ES-I3 (cell line): ENCODE measurements around the gene GNPTG.

Source experiments
- H3K36me3 ChIP-seq: 2 replicates; pipeline ENCODE4 v1.6.1; 2013; ENCODE audit warnings: mild to moderate bottlenecking, low read length, control low read depth, moderate library complexity; ENCODE audit not compliant: insufficient read depth
- H3K4me1 ChIP-seq: 2 replicates; pipeline ENCODE4 v1.6.1; 2013; ENCODE audit warnings: mild to moderate bottlenecking, control low read depth, low read length; ENCODE audit not compliant: insufficient read depth
- H3K9ac ChIP-seq: 2 replicates; pipeline ENCODE4 v1.6.1; 2013; ENCODE audit warnings: low read depth, mild to moderate bottlenecking, low read length, moderate library complexity
- H3K9me3 ChIP-seq: 2 replicates; pipeline ENCODE4 v1.6.1; 2013; ENCODE audit warnings: mild to moderate bottlenecking, low read length, moderate library complexity; ENCODE audit not compliant: control insufficient read depth, insufficient read depth

Gene GNPTG

DNA sequence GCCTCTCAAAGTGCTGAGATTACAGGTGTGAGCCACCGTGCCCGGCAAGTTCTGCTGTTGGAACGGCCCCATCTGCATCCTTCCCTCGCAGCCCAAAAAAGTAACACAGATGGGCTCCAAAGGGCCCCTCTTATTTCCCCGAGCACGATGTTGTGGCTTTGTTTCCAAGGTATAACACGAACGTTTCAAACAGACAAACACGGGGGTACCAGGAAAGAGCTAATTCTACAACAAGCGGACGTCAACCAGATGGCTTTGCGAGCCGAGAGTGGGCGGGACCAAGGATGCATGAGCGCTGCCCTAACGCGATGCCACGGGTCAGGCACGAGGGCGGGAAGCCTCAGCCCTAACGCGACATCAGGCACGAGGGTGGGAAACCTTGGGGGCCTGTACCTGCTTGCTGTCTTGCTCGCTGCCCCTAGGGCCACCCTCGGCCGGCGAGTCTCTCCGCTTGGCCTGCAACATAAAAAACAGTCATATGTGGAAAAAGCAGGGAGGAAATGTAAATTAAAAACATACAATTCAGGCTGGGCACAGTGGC lies 38.6 kb downstream of the GNPTG start:
- no peaks in the 10 kb centered on the region for H3K4me1 ChIP-seq
- H3K9me3 ChIP-seq = no peaks in the 10 kb centered on the region
- no peak overlapping the region for H3K9ac ChIP-seq
- no peaks in the 10 kb centered on the region for H3K36me3 ChIP-seq

GRCh38 chr16:1392826-1393225 lies 41.1 kb downstream of the GNPTG start:
- Histone ChIP-seq H3K9ac (no peak overlapping the region), H3K4me1 (no peaks in the 10 kb centered on the region)

GRCh38 chr16:1393613-1394176 lies 42.0 kb downstream of the GNPTG start:
- Histone ChIP-seq H3K9ac (no peak overlapping the region), H3K36me3 (no peaks in the 10 kb centered on the region), H3K9me3 (no peaks in the 10 kb centered on the region), H3K4me1 (no peaks in the 10 kb centered on the region)

More at GRCh38 chr16:1392826-1393225, 41.1 kb downstream of the GNPTG start:
- Histone ChIP-seq H3K9me3 (no peaks in the 10 kb centered on the region), H3K36me3 (no peaks in the 10 kb centered on the region)

GRCh38 chr16:1394367-1394951 lies 42.7 kb downstream of the GNPTG start:
- Histone ChIP-seq H3K9me3 (no peaks in the 10 kb centered on the region), H3K4me1 (no peaks in the 10 kb centered on the region), H3K36me3 (no peaks in the 10 kb centered on the region), H3K9ac (no peak overlapping the region)

GRCh38 chr16:1395444-1396031 lies 43.8 kb downstream of the GNPTG start:
- H3K9ac ChIP-seq = no peak overlapping the region
- H3K4me1 ChIP-seq = no peaks in the 10 kb centered on the region
- H3K36me3 ChIP-seq = no peaks in the 10 kb centered on the region
- no peaks in the 10 kb centered on the region for H3K9me3 ChIP-seq

DNA sequence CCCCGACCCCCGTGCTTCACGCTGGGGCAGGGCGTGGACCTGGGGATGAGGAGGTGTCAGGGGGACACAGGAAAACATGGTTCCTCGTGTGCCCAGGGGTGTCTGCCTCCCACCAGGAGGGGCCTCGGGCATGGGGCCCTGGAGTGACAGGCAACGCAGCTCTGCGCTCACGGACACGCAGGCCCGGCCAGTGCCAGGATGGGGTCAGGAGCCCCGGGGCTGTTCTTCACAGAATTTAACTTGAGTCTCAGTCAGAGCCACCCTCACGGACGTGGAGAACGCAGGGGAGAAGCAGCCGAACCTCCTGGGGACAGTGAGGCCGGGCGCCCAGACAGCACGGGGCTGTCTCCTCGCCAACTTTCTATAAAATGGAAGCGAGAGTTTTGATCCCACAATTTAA lies 46.0 kb downstream of the GNPTG start:
- no peaks in the 10 kb centered on the region for H3K36me3 ChIP-seq
- no peak overlapping the region for H3K9ac ChIP-seq
- no peaks in the 10 kb centered on the region for H3K4me1 ChIP-seq
- no peaks in the 10 kb centered on the region for H3K9me3 ChIP-seq

DNA sequence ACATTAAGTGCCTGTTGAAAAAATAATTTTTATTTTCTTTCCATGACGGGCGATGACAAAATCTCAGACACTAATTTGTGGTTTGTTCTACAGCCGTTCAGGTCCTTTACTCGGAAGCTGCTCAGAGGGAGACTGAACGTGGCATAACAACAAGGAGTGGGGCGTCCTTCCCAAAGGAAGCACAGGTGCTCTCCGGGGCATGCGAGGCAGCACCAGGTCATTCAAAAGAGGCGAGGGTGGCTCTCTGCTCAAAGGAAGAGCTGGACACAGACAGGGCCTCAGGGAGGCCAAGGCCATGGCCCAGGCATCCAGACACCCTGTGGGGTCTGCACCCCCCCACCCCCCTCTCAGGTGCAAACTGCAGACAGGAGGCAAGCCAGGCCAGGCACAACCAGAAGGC lies 46.6 kb downstream of the GNPTG start:
- H3K36me3 ChIP-seq = no peaks in the 10 kb centered on the region
- H3K9ac ChIP-seq = no peak overlapping the region
- H3K4me1 ChIP-seq = no peaks in the 10 kb centered on the region

DNA sequence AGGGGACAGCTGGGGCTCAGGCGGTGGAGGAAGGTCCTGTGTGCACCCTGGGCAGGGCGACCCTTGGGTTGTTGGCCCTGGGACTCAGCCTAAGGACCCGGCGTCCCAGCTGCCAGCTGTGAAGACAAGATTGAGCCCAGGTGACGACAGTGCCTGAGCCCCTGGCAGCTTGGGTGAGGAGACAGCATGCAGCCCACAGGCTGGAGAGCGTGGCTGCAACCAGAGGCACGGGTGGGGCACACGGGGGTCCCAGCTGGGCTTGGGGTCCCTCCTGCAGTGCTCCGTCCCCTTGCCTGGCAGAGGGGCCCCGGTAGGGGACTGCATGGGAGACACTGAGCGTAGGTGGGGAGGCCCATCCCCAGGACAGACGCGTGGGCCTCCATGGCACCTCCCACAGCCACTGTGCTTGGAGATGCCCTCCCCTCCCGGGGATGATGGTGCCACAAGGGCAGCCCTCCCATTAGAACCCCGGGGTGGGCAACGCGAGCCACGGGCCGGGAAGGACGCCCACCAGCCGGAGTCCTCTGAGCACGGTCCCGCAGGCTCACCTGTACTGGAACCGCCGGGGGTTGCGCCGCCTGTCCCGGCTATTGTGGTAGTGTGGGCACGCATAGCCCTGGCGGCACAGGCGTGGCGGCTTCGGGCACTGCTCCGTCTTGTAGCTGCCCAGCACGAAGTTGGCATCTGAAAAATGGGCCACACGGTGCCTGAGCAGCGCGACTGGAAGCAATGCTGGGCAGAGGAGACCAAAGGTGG lies 47.3 kb downstream of the GNPTG start:
- Histone ChIP-seq H3K4me1 (no peaks in the 10 kb centered on the region), H3K9me3 (no peaks in the 10 kb centered on the region), H3K9ac (no peak overlapping the region), H3K36me3 (no peaks in the 10 kb centered on the region)

More for the DNA sequence above, 46.6 kb downstream of the GNPTG start:
- no peaks in the 10 kb centered on the region for H3K9me3 ChIP-seq

GRCh38 chr16:1401061-1401757 lies 49.5 kb downstream of the GNPTG start:
- H3K4me1 ChIP-seq = no peaks in the 10 kb centered on the region
- H3K9ac ChIP-seq = no peak overlapping the region
- no peaks in the 10 kb centered on the region for H3K36me3 ChIP-seq
- H3K9me3 ChIP-seq = no peaks in the 10 kb centered on the region

DNA sequence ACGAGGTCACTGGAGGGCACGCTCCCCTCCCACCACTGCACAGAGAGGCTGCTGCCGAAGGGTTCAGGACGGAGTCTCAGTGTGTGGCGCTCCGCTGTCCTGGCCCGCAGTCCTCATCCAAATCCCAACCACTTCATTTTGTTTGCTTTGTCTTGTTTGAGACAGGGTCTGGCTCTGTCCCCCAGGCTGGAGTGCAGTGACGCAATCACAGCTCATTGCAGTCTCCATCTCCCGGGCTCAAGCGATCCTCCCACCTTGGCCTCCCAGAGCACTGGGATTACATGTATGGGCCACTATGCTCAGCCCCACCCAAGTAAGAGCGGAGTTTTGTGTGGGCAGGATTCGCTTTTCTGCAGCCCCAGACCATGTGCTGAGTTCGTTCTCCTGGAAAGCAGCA lies 50.0 kb downstream of the GNPTG start:
- Histone ChIP-seq H3K4me1 (no peaks in the 10 kb centered on the region), H3K36me3 (no peaks in the 10 kb centered on the region), H3K9me3 (no peaks in the 10 kb centered on the region), H3K9ac (no peak overlapping the region)

DNA sequence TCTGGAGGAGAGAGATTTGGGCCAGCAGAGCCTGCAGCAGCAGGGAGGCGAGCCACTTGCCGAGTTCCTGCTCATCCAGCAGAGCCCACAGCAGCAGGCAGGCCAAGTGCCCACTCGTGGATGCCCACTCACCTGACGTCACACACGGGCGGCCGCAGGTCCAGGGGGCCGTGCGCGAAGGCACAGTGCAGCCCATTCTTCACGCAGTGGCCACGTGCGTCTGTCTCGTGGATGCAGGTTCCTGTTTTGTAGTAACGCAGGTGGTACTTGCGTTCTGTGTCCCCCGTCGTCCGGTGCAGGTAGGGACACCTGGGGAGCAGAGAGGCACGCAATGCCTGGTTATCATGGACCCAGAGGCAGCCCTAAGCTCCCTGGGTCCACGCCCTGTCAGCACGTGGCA lies 51.3 kb downstream of the GNPTG start:
- H3K9ac ChIP-seq = no peak overlapping the region
- H3K4me1 ChIP-seq = no peaks in the 10 kb centered on the region
- H3K36me3 ChIP-seq = no peaks in the 10 kb centered on the region
- no peaks in the 10 kb centered on the region for H3K9me3 ChIP-seq

GRCh38 chr16:1403733-1404132 lies 52.0 kb downstream of the GNPTG start:
- no peak overlapping the region for H3K9ac ChIP-seq
- no peaks in the 10 kb centered on the region for H3K36me3 ChIP-seq
- no peaks in the 10 kb centered on the region for H3K9me3 ChIP-seq
- H3K4me1 ChIP-seq = no peaks in the 10 kb centered on the region

DNA sequence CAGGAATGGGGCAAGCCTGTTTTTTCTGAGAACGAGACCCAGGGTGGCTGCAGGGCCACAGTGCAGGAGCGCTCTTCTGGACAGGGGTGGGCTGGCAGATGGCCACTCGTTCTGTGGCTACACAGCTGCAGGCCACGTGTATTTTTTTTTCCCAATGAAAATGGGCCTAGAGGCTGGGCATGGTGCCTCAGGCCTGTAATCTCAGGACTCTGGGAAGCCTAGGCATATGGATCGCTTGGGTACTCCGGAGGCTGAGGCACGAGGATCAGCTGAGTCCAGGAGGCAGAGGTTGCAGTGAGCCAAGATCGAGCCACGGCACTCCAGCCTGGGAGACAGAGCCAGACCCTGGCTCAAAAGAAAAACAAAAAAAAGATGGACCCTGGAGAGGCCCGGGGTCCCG lies 56.0 kb downstream of the GNPTG start:
- H3K9me3 ChIP-seq = no peaks in the 10 kb centered on the region
- H3K4me1 ChIP-seq = no peaks in the 10 kb centered on the region
- H3K36me3 ChIP-seq = no peaks in the 10 kb centered on the region
- H3K9ac ChIP-seq = peak overlapping the region; percentile 61; the same call in 1 of the 2 replicates

DNA sequence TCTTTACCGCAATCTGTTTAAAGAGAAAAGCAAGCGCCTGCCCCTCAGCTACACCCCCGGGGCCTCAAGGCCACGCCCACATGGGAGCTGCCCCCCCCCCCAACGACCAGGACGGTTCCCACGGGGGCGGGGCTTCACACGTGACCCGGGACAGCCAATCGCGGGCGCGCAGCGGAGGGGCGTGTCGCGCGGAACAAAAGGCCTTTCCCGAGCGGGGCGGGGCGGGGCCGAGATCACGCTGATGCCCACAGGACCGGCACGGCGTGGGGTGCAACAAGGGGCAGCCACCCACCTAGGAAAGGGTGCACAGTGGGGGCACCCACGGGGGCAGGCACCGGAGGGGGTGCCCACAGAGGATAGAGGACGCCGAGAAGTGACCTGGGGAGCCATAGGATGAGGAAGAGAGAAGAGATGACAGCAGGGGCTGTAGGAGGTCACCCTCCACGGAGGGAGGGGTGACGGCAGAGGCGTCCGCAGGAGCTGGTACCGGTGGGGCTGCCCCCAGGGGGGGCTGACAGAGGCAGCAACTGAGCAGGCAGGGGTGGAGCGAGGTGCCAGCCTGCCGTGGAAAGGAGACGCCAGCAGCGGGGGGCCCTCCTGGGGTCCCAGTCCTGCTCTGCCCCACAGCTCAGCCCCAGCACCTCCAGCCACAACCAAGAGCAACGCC lies 56.6 kb downstream of the GNPTG start:
- H3K4me1 ChIP-seq = no peaks in the 10 kb centered on the region
- peak overlapping the region; percentile 61; the same call in 1 of the 2 replicates for H3K9ac ChIP-seq
- H3K9me3 ChIP-seq = no peaks in the 10 kb centered on the region

More for the DNA sequence above, 56.6 kb downstream of the GNPTG start:
- H3K36me3 ChIP-seq = no peaks in the 10 kb centered on the region
